ENCODE results near the gene PCSK5. TPM values are rescaled to one million over a fixed set of nuclear protein-coding genes. Genes with fewer than 3 reads are reported as not detected.

The PCSK5 gene
- total RNA-seq, 2 experiments from 2014 or later, result 3.0 to 3.1 TPM

DNA sequence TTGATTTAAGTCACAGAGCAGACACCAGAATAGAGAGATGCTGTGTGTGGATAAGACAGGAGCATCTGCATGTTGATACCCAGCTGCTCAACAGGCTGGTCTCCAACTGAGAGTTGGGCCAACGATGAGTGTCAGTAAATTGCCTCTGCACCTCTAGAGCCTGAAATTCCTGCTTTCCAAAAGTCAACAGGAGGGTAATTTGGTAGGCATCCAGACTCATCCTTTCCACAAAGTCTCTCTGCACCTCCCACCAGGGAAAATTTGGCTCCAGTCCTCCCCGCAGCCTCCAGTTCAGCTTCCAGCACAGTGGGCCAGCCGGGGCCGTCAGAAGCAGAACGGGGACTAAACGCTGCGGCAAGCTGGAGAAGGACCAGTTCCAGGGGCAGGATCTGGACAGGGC lies 366.8 kb downstream of the PCSK5 start:
- POLR2A ChIA-PET, result no interaction called here
- Mint-ChIP-seq H3K36me3 (ENCODE audit: low read depth) (no peaks in the 10 kb centered on the region), H3K4me3 (no peak overlapping the region), H3K9me3 (ENCODE audit: low read depth) (no peaks in the 10 kb centered on the region), H3K4me1 (no peaks in the 10 kb centered on the region), H3K27me3 (no peaks in the 10 kb centered on the region), H3K27ac (no peak overlapping the region)
- intact Hi-C loops (cut with DNase I, micrococcal nuclease), result no loop called here
- DNase-seq (no peak), ATAC-seq (no peak)
- CTCF ChIA-PET, result interaction anchor here (1.0 kb wide), 1 partner anchor 123 kb away, joined by 3 read pairs; no protein-coding TSS in a partner anchor

GRCh38 chr9:76266649-76267283 lies 376.3 kb downstream of the PCSK5 start:
- Mint-ChIP-seq H3K9me3 (ENCODE audit: low read depth) (no peaks in the 10 kb centered on the region), H3K4me1 (no peaks in the 10 kb centered on the region), H3K27ac (no peak overlapping the region), H3K27me3 (no peaks in the 10 kb centered on the region), H3K4me3 (no peak overlapping the region), H3K36me3 (ENCODE audit: low read depth) (no peaks in the 10 kb centered on the region)
- no peak for ATAC-seq
- intact Hi-C loops (cut with DNase I, micrococcal nuclease), result no loop called here
- DNase-seq, result no peak
- POLR2A ChIA-PET, result no interaction called here
- CTCF ChIA-PET, result no interaction called here

DNA sequence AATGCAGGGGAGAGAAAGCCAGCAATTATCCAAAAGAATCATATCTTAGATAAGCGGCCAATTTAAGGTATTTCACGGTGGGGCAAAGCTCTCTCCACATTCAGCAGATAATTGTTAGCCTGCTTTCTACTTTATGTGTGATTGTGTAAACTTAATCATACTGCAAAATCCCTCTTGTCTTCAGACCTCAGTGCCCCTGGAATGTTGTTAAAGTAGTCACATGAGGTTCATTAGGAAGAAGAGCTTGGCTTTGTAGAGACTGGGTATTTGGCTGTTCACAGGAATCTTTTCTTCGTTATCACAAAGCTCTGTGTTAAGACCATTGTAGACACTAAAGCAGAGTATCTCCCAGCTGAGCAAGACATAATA lies 376.8 kb downstream of the PCSK5 start:
- POLR2A ChIA-PET, result no interaction called here
- CTCF ChIA-PET, result no interaction called here

GRCh38 chr9:76269789-76270188 lies 379.3 kb downstream of the PCSK5 start:
- CTCF ChIA-PET, result no interaction called here
- ATAC-seq (no peak), DNase-seq (no peak)
- Mint-ChIP-seq H3K4me3 (no peak overlapping the region), H3K36me3 (ENCODE audit: low read depth) (no peaks in the 10 kb centered on the region), H3K4me1 (no peaks in the 10 kb centered on the region), H3K9me3 (ENCODE audit: low read depth) (no peaks in the 10 kb centered on the region), H3K27ac (no peak overlapping the region), H3K27me3 (no peaks in the 10 kb centered on the region)
- intact Hi-C loops (cut with DNase I, micrococcal nuclease), result no loop called here
- POLR2A ChIA-PET, result no interaction called here

More for the DNA sequence above, 376.8 kb downstream of the PCSK5 start:
- H3K9me3 Mint-ChIP-seq (ENCODE audit: low read depth), result no peaks in the 10 kb centered on the region
- H3K36me3 Mint-ChIP-seq (ENCODE audit: low read depth), result no peaks in the 10 kb centered on the region
- H3K4me1 Mint-ChIP-seq, result no peaks in the 10 kb centered on the region
- H3K27me3 Mint-ChIP-seq, result no peaks in the 10 kb centered on the region
- H3K4me3 Mint-ChIP-seq, result no peak overlapping the region
- intact Hi-C loops (cut with DNase I, micrococcal nuclease), result no loop called here
- H3K27ac Mint-ChIP-seq, result no peak overlapping the region
- no peak for DNase-seq
- ATAC-seq, result no peak

DNA sequence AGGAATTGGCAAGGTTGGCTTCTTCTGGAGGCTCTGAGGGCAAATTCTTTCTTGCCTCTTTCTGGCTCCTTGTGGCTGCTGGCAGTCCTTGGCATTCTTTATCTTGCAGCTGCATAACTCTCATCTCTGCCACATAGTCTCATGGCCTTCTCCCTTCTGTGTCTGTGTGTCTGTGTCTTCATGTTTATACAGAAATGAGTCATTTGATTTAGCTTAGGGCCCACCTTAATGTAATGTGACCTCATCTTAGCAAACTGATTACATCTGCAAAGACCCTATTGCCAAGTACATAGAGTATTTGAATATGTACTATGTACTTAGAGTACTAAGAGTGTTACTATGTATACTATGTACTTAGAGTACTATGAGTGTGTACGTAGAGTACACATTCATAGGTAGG lies 381.3 kb downstream of the PCSK5 start:
- no peaks in the 10 kb centered on the region for H3K4me1 Mint-ChIP-seq
- DNase-seq, result no peak
- H3K9me3 Mint-ChIP-seq (ENCODE audit: low read depth), result no peaks in the 10 kb centered on the region
- no peaks in the 10 kb centered on the region for H3K27me3 Mint-ChIP-seq
- H3K4me3 Mint-ChIP-seq, result no peak overlapping the region
- no peaks in the 10 kb centered on the region for H3K36me3 Mint-ChIP-seq (ENCODE audit: low read depth)
- intact Hi-C loops (cut with DNase I, micrococcal nuclease), result no loop called here
- no peak for ATAC-seq
- CTCF ChIA-PET, result no interaction called here
- POLR2A ChIA-PET, result no interaction called here
- H3K27ac Mint-ChIP-seq, result no peak overlapping the region

DNA sequence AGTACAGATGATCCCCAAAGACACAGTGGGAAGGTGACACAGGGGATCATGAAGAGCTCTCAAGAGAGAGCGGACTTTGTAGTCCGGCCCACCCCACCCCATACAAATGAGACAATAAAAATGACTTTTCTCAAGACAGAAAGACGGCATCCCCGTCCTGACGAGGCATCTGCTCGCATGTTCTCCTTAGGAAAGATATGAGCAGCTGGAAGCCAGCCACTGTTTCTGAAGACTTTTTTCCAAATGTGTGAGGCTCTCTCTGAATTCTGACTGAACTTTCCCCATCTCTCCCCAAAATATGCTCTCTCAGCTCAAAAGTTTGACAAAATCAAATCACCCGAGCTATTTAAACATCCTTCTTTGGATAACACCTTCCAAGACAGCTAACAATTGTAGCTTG lies 398.6 kb downstream of the PCSK5 start:
- H3K27me3 Mint-ChIP-seq, result no peaks in the 10 kb centered on the region
- no peak overlapping the region for H3K27ac Mint-ChIP-seq
- ATAC-seq (no peak), DNase-seq (no peak)
- peaks cover 5% of the 10 kb centered on the region for H3K4me1 Mint-ChIP-seq
- CTCF ChIA-PET, result interaction anchor here (0.6 to 1.9 kb wide), 3 partner anchors 13 to 971 kb away, joined by 3 to 8 read pairs (median 4); no protein-coding TSS in a partner anchor
- H3K36me3 Mint-ChIP-seq (ENCODE audit: low read depth), result no peaks in the 10 kb centered on the region
- H3K9me3 Mint-ChIP-seq (ENCODE audit: low read depth), result no peaks in the 10 kb centered on the region
- intact Hi-C loops (cut with DNase I, micrococcal nuclease), result no loop called here
- POLR2A ChIA-PET, result interaction anchor here (0.6 kb wide), 1 partner anchor 105 kb away, joined by 7 read pairs; the partner anchor contains the start of gene RFK
- H3K4me3 Mint-ChIP-seq, result no peak overlapping the region

DNA sequence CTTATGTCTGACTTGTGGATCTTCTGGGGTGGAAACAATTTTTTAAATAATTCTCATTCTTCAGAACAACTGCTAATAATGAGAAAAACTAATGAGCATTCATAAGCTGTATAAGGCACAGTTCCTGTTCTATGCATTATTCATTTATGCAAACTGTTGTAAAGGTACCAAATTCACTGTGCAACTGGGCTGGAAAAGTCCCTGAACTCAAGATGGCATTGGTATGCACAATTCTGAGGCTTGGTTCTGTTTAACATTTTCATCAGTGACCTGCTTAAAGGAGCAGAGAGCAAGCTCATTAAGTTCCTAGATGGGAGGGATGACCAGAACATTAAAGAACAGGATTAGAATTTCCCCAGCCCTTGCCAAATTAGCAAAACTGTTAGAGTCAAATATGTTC lies 399.2 kb downstream of the PCSK5 start:
- CTCF ChIA-PET, result interaction anchor here (0.9 to 1.9 kb wide), 5 partner anchors 8 to 424 kb away, joined by 3 to 8 read pairs (median 4); no protein-coding TSS in a partner anchor
- peaks cover 5% of the 10 kb centered on the region for H3K4me1 Mint-ChIP-seq

GRCh38 chr9:76290555-76290954 lies 400.1 kb downstream of the PCSK5 start:
- CTCF ChIA-PET, result interaction anchor here (1.1 to 3.1 kb wide), 3 partner anchors 10 to 24 kb away, joined by 3 to 8 read pairs (median 4); no protein-coding TSS in a partner anchor
- H3K27me3 Mint-ChIP-seq, result no peaks in the 10 kb centered on the region
- POLR2A ChIA-PET, result no interaction called here
- H3K4me3 Mint-ChIP-seq, result no peak overlapping the region
- no peaks in the 10 kb centered on the region for H3K36me3 Mint-ChIP-seq (ENCODE audit: low read depth)
- H3K27ac Mint-ChIP-seq, result no peak overlapping the region
- DNase-seq (no peak), ATAC-seq (no peak)
- intact Hi-C loops (cut with DNase I, micrococcal nuclease), result loop anchor here in 1 of 2 experiments (10.0 kb wide), 1 partner anchor 396 kb away; the partner anchor contains the start of gene PCSK5
- no peaks in the 10 kb centered on the region for H3K9me3 Mint-ChIP-seq (ENCODE audit: low read depth)
- H3K4me1 Mint-ChIP-seq, result peaks cover 5% of the 10 kb centered on the region

More for the DNA sequence above, 399.2 kb downstream of the PCSK5 start:
- intact Hi-C loops (cut with DNase I, micrococcal nuclease), result loop anchor here in 1 of 2 experiments (10.0 kb wide), 1 partner anchor 395 kb away; the partner anchor contains the start of gene PCSK5
- no peak overlapping the region for H3K4me3 Mint-ChIP-seq
- no peaks in the 10 kb centered on the region for H3K27me3 Mint-ChIP-seq
- DNase-seq, result no peak
- no peaks in the 10 kb centered on the region for H3K9me3 Mint-ChIP-seq (ENCODE audit: low read depth)
- no peak for ATAC-seq
- H3K36me3 Mint-ChIP-seq (ENCODE audit: low read depth), result no peaks in the 10 kb centered on the region
- POLR2A ChIA-PET, result interaction anchor here (0.6 to 1.0 kb wide), 3 partner anchors 105 to 994 kb away, joined by 4 to 7 read pairs (median 5); partner anchors contain the start of gene RFK
- no peak overlapping the region for H3K27ac Mint-ChIP-seq

GRCh38 chr9:76292246-76292645 lies 401.8 kb downstream of the PCSK5 start:
- ChIA-PET CTCF (interaction anchor here (3.1 kb wide), 1 partner anchor 10 kb away, joined by 8 read pairs; no protein-coding TSS in a partner anchor), POLR2A (interaction anchor here (0.6 kb wide), 1 partner anchor 21 kb away, joined by 3 read pairs; no protein-coding TSS in a partner anchor)
- Mint-ChIP-seq H3K4me1 (peaks cover 6% of the 10 kb centered on the region), H3K27ac (no peak overlapping the region), H3K36me3 (ENCODE audit: low read depth) (no peaks in the 10 kb centered on the region), H3K27me3 (no peaks in the 10 kb centered on the region), H3K9me3 (ENCODE audit: low read depth) (no peaks in the 10 kb centered on the region), H3K4me3 (no peak overlapping the region)
- no peak for DNase-seq
- ATAC-seq, result no peak
- intact Hi-C loops (cut with DNase I, micrococcal nuclease), result loop anchor here in 1 of 2 experiments (10.0 kb wide), 1 partner anchor 397 kb away; the partner anchor contains the start of gene PCSK5

DNA sequence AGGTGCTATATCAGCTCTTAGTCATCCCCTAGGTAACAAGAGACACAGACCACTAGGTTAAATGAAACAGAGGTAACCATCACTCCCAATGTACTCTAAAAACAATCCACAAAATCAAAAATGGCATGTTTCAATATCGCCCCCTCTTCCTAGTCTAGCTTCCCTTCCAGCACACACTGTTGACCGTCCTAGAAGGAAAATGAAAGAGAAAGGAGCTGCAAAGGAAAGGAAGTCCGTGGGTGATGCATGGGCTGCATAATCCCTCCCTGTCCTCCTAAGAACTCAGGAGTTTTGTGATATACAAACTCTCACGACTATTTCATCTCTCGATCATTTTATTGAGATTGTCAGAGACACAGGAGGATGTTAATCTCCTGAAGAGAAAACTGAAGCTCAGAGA lies 402.2 kb downstream of the PCSK5 start:
- intact Hi-C loops (cut with DNase I, micrococcal nuclease), result loop anchor here in 1 of 2 experiments (10.0 kb wide), 1 partner anchor 398 kb away; the partner anchor contains the start of gene PCSK5
- DNase-seq (no peak), ATAC-seq (no peak)
- ChIA-PET CTCF (interaction anchor here (3.1 kb wide), 1 partner anchor 10 kb away, joined by 8 read pairs; no protein-coding TSS in a partner anchor), POLR2A (no interaction called here)
- Mint-ChIP-seq H3K27me3 (no peaks in the 10 kb centered on the region), H3K36me3 (ENCODE audit: low read depth) (no peaks in the 10 kb centered on the region), H3K4me1 (peaks cover 10% of the 10 kb centered on the region), H3K4me3 (no peak overlapping the region), H3K9me3 (ENCODE audit: low read depth) (no peaks in the 10 kb centered on the region), H3K27ac (no peak overlapping the region)

GRCh38 chr9:76294301-76294700 lies 403.8 kb downstream of the PCSK5 start:
- no peaks in the 10 kb centered on the region for H3K9me3 Mint-ChIP-seq (ENCODE audit: low read depth)
- ChIA-PET CTCF (interaction anchor here (1.3 kb wide), 1 partner anchor 8 kb away, joined by 3 read pairs; no protein-coding TSS in a partner anchor), POLR2A (no interaction called here)
- no peak overlapping the region for H3K4me3 Mint-ChIP-seq
- intact Hi-C loops (cut with DNase I, micrococcal nuclease), result loop anchor here in 1 of 2 experiments (10.0 kb wide), 1 partner anchor 400 kb away; the partner anchor contains the start of gene PCSK5
- no peaks in the 10 kb centered on the region for H3K27me3 Mint-ChIP-seq
- H3K4me1 Mint-ChIP-seq, result peaks cover 11% of the 10 kb centered on the region
- H3K36me3 Mint-ChIP-seq (ENCODE audit: low read depth), result no peaks in the 10 kb centered on the region
- ATAC-seq (no peak), DNase-seq (no peak)
- no peak overlapping the region for H3K27ac Mint-ChIP-seq

Measured in activated CD4-positive, alpha-beta T cell treated with anti-CD3 and anti-CD28 coated beads for 36 hours (primary cell).